Astrocyte of the hippocampus (primary cell): ENCODE data around the gene INPP4B.
"Not testable (repeated sequence)": the region's sequence is repeated elsewhere in the genome, so short reads cannot be mapped to it uniquely, and the experiment has no call there.

Source experiments
- DNase-seq: peaks from one replicate; pipeline ENCODE4 v3.0.0; 2011; ENCODE audit warnings: low read depth, low spot score

Gene INPP4B

GRCh38 chr4:142416121-142416520 is 430.0 kb downstream of the INPP4B start:
- peak; percentile 41 for DNase-seq

- no peak for DNase-seq
These were observed 431.6 kb downstream of the INPP4B start for GRCh38 chr4:142414366-142414990.

- no peak for DNase-seq
These were observed 432.6 kb downstream of the INPP4B start for GRCh38 chr4:142413485-142413884.

GRCh38 chr4:142411993-142412392 is 434.1 kb downstream of the INPP4B start:
- no peak for DNase-seq

GRCh38 chr4:142408003-142408441 is 438.1 kb downstream of the INPP4B start:
- peak; percentile 74 for DNase-seq

- no peak for DNase-seq
These were observed 438.5 kb downstream of the INPP4B start for GRCh38 chr4:142407596-142407995.

- no peak for DNase-seq
These were observed 439.1 kb downstream of the INPP4B start for GRCh38 chr4:142406917-142407501.

GRCh38 chr4:142406499-142406835 is 439.6 kb downstream of the INPP4B start:
- no peak for DNase-seq

GRCh38 chr4:142405695-142406498 is 440.2 kb downstream of the INPP4B start:
- peak; percentile 60 for DNase-seq

- peak; percentile 71 for DNase-seq
These were observed 440.9 kb downstream of the INPP4B start for GRCh38 chr4:142405021-142405694.

- peak; percentile 69 for DNase-seq
These were observed 441.9 kb downstream of the INPP4B start for GRCh38 chr4:142404191-142404611.

GRCh38 chr4:142402900-142403299 is 443.2 kb downstream of the INPP4B start:
- no peak for DNase-seq

- DNase-seq, result no peak
These were observed 443.9 kb downstream of the INPP4B start for GRCh38 chr4:142402156-142402555.

- not testable (repeated sequence) for DNase-seq
These were observed 448.6 kb downstream of the INPP4B start for GRCh38 chr4:142397364-142397991.

GRCh38 chr4:142396279-142396678 is 449.8 kb downstream of the INPP4B start:
- no peak for DNase-seq

- no peak for DNase-seq
These were observed 453.0 kb downstream of the INPP4B start for GRCh38 chr4:142393127-142393526.

- DNase-seq, result no peak
These were observed 459.2 kb downstream of the INPP4B start for GRCh38 chr4:142386856-142387255.

GRCh38 chr4:142386449-142386848 is 459.7 kb downstream of the INPP4B start:
- no peak for DNase-seq

- DNase-seq, result no peak
These were observed 462.2 kb downstream of the INPP4B start for GRCh38 chr4:142383800-142384470.

GRCh38 chr4:142383354-142383753 is 462.7 kb downstream of the INPP4B start:
- no peak for DNase-seq

GRCh38 chr4:142380052-142380602 is 466.0 kb downstream of the INPP4B start:
- no peak for DNase-seq
